Natural killer cell (primary cell): ENCODE measurements around the gene KRCC1. TPM values are rescaled to one million over a fixed set of nuclear protein-coding genes. Genes with fewer than 3 reads are reported as not detected.

Source experiments
- ATAC-seq, 3 donors: fragments of 150-1000 bp in 2 of 3; fragments of 200-7000 bp in 1 of 3; cut with Tn5 transposase; 1 replicate in 1 of 3; 2 replicates in 2 of 3; pipeline ENCODE4 v1.10.0; 2021; ENCODE audit warnings: mild to moderate bottlenecking in 2 of 3, moderate library complexity in 2 of 3
- DNase-seq, 2 donors: peaks; one replicate each; pipeline versions ENCODE4 v3.0.0 to v3.0.0-alpha.2; 2013 to 2021; ENCODE audit warnings: mixed read lengths in 1 of 2
- H3K27ac ChIP-seq: one replicate; pipeline ENCODE4 v1.5.1; 2013; ENCODE audit warnings: mild to moderate bottlenecking, low read length
- H3K27me3 ChIP-seq: one replicate; pipeline ENCODE4 v1.6.1; 2013; ENCODE audit warnings: low read length; ENCODE audit not compliant: control insufficient read depth, insufficient read depth
- H3K36me3 ChIP-seq: one replicate; pipeline ENCODE4 v1.6.1; 2013; ENCODE audit warnings: low read length; ENCODE audit not compliant: control insufficient read depth, insufficient read depth
- H3K4me1 ChIP-seq: one replicate; pipeline ENCODE4 v1.6.1; 2013; ENCODE audit warnings: low read length; ENCODE audit not compliant: control insufficient read depth, insufficient read depth
- H3K4me3 ChIP-seq: one replicate; pipeline ENCODE4 v1.5.1; 2013; ENCODE audit warnings: low read length
- H3K9me3 ChIP-seq: one replicate; pipeline ENCODE4 v1.6.1; 2013; ENCODE audit warnings: low read length; ENCODE audit not compliant: control insufficient read depth, insufficient read depth
- H3K27ac Mint-ChIP-seq, 2 donors: one replicate each; pipeline ENCODE4 v1.8.0; 2022; ENCODE audit warnings: mild to moderate bottlenecking in 2 of 2, mixed read lengths in 2 of 2, moderate library complexity in 1 of 2
- H3K27me3 Mint-ChIP-seq, 2 donors: one replicate each; pipeline ENCODE4 v1.8.0; 2022; ENCODE audit warnings: low read depth in 2 of 2, mixed read lengths in 2 of 2
- H3K36me3 Mint-ChIP-seq: one replicate; pipeline ENCODE4 v1.8.0; 2022; ENCODE audit warnings: mixed read lengths
- H3K4me1 Mint-ChIP-seq, 2 donors: one replicate each; pipeline ENCODE4 v1.8.0; 2022; ENCODE audit warnings: mixed read lengths in 2 of 2
- H3K4me3 Mint-ChIP-seq: one replicate; pipeline ENCODE4 v1.8.0; 2022; ENCODE audit warnings: mild to moderate bottlenecking, moderate library complexity, mixed read lengths
- H3K9me3 Mint-ChIP-seq, 2 donors: one replicate each; pipeline ENCODE4 v1.8.0; 2022; ENCODE audit warnings: mixed read lengths in 2 of 2
- CTCF ChIP-seq: fragments of 200-600 bp; IDR thresholded peaks from one replicate; pipeline ENCODE4 v1.8.0; 2022; ENCODE audit warnings: antibody characterized with exemption
- WGBS: methylation state at CpG from one replicate; pipeline ENCODE4 v1.1.7; 2013; ENCODE audit warnings: missing lambda C conversion rate; ENCODE audit not compliant: insufficient coverage; 5-methylcytosine and 5-hydroxymethylcytosine counted together
- intact Hi-C: fragments of 100-400 bp; cut with micrococcal nuclease; formaldehyde crosslinking; loops from one replicate; pipeline ENCODE4 v1.14.2; 2022
- total RNA-seq, 4 donors: library from RNA; stranded (reverse); fragments of 120-200 nt in 1 of 4; gene quantifications; one replicate each; pipeline versions ENCODE4 v1.2.3 to v1.2.4, GENCODE V29; 2013 to 2022

The KRCC1 gene
- total RNA-seq, 3 donors from 2014 or later (not counting 1 experiment from before 2014, with no cell fraction given): 9.0 to 17.0 (median 10.5) TPM

GRCh38 chr2:88036182-88036581, 19.4 kb downstream of the KRCC1 start:
- no peak overlapping the region for H3K4me3 ChIP-seq
- H3K27ac ChIP-seq: no peak overlapping the region
- DNase-seq (no peak), ATAC-seq (no peak)
- Mint-ChIP-seq H3K27ac (peak overlapping the region; percentile 5 to 50), H3K36me3 (no peaks in the 10 kb centered on the region), H3K4me1 (peaks cover 27 to 37% of the 10 kb centered on the region in 2 donors), H3K4me3 (no peak overlapping the region), H3K9me3 (no peaks in the 10 kb centered on the region), H3K27me3 (no peaks in the 10 kb centered on the region)
- no peaks in the 10 kb centered on the region for H3K9me3 ChIP-seq
- WGBS: 100% methylated on average over 1 of the region's 2 CpGs
- no peaks in the 10 kb centered on the region for H3K4me1 ChIP-seq
- no peaks in the 10 kb centered on the region for H3K27me3 ChIP-seq
- no peak for TF ChIP-seq CTCF
- peaks cover 30% of the 10 kb centered on the region for H3K36me3 ChIP-seq
- intact Hi-C loops: no loop called here

DNA sequence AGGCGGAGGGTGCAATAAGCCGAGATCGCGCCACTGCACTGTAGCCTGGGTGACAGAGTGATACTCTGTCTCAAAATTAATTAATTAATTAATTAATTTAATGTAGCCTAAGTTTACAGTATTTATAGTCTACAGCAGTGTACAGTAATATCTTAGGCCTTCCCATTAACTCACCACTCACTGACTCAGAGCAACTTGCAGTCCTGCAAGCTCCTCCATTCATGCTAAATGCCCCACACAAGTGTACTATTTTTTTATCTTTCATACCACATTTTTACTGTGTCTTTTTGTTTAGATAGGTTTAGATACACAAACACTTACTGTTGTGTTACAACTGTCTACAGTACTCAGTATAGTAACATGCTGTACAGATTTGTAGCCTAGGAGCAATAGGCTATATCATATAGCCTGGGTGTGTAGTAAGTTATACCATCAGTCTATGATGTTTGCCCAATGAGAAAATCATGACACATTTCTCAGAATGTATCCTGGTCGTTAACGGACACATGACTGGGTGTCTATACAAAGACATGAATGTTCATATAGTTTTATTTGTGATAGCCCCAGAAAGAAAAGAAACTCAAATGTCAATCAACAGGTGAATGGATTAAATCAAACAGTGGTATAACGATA, 23.4 kb downstream of the KRCC1 start:
- Histone ChIP-seq H3K27me3 (no peaks in the 10 kb centered on the region), H3K4me1 (no peaks in the 10 kb centered on the region), H3K9me3 (no peaks in the 10 kb centered on the region), H3K4me3 (no peak overlapping the region), H3K27ac (no peak overlapping the region), H3K36me3 (peaks cover 45% of the 10 kb centered on the region)
- DNase-seq (no peak), ATAC-seq (no peak)
- Mint-ChIP-seq H3K4me1 (peaks cover 20 to 26% of the 10 kb centered on the region in 2 donors), H3K36me3 (peaks cover 10% of the 10 kb centered on the region), H3K27me3 (no peaks in the 10 kb centered on the region), H3K4me3 (no peak overlapping the region), H3K27ac (no peak overlapping the region), H3K9me3 (no peaks in the 10 kb centered on the region)
- 97% methylated on average over 3 of the region's 7 CpGs for WGBS
- intact Hi-C loops: no loop called here
- TF ChIP-seq CTCF: no peak

DNA sequence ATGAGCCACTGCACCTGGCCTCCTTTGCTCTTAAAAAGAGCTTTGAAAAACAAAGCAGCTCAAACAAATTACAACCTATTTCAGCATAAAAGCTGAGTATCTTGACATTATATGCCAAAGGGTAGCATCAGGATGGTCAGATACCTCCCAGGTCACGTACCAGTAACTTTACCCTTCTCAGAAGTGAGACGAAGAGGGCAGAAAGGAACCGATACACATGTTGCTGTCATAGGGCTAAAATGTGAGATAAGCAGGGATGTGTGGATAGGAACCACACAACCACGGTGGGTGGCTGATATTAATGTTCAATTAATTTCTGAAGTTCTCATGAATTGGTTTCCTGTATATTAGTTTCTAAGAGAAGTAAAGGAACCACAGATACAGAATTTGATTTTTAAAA, 26.7 kb downstream of the KRCC1 start:
- Mint-ChIP-seq H3K4me1 (peaks cover 9 to 14% of the 10 kb centered on the region in 2 donors), H3K9me3 (no peaks in the 10 kb centered on the region), H3K36me3 (peaks cover 10% of the 10 kb centered on the region), H3K4me3 (no peak overlapping the region), H3K27ac (no peak overlapping the region), H3K27me3 (no peaks in the 10 kb centered on the region)
- H3K9me3 ChIP-seq: no peaks in the 10 kb centered on the region
- H3K4me3 ChIP-seq: no peak overlapping the region
- no peak for ATAC-seq
- no peak for TF ChIP-seq CTCF
- WGBS: 93% methylated on average over 4 of the region's 4 CpGs
- peaks cover 29% of the 10 kb centered on the region for H3K36me3 ChIP-seq
- no peaks in the 10 kb centered on the region for H3K4me1 ChIP-seq
- H3K27me3 ChIP-seq: no peaks in the 10 kb centered on the region
- H3K27ac ChIP-seq: no peak overlapping the region
- intact Hi-C loops: no loop called here
- no peak for DNase-seq
